Measurements from ENCODE around the gene DNAI2.
"Not testable (repeated sequence)": the region's sequence is repeated elsewhere in the genome, so short reads cannot be mapped to it uniquely, and the experiment has no call there.

The DNAI2 gene

GRCh38 chr17:74259667-74260524, 14.1 kb upstream of the DNAI2 start:
- no peak overlapping the region for H3K4me3 ChIP-seq (ENCODE audit: low read depth, low read length)
- CTCF ChIA-PET, result no interaction called here
- no peak for TF ChIP-seq CTCF (IDR thresholded peaks at IDR 0.05; ENCODE audit: insufficient read depth, low read length, missing control alignments)
- POLR2A ChIA-PET, result no interaction called here
- DNase-seq (ENCODE audit: low read depth, low spot score), result no peak

GRCh38 chr17:74260525-74260850, 13.5 kb upstream of the DNAI2 start:
- H3K4me3 ChIP-seq (ENCODE audit: low read depth, low read length), result no peak overlapping the region
- CTCF ChIA-PET, result no interaction called here
- TF ChIP-seq CTCF (IDR thresholded peaks at IDR 0.05; ENCODE audit: insufficient read depth, low read length, missing control alignments), result no peak
- no peak for DNase-seq (ENCODE audit: low read depth, low spot score)
- POLR2A ChIA-PET, result no interaction called here

DNA sequence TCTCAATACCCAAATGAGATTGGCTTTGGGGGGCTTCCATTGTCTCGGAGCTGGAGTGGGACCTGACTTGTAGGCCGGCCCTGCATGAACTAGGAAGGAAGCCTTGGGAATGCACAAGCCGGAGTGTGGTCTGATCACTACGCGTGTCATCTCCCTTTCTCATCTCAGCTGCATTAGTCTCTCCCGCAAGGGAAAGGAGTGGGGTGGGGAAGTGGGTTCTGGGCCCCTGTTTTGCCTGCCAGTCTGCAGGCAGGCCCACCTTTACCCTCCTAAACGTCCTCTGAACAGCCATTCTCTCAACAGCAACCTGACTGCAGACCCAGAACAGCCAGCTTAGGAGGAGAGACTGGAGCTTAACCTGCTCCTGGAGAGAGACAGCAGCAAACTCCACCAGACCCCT, 11.4 kb upstream of the DNAI2 start:
- no peak for DNase-seq (ENCODE audit: low read depth, low spot score)
- CTCF ChIA-PET, result no interaction called here
- POLR2A ChIA-PET, result no interaction called here
- TF ChIP-seq CTCF (IDR thresholded peaks at IDR 0.05; ENCODE audit: insufficient read depth, low read length, missing control alignments), result no peak
- no peak overlapping the region for H3K4me3 ChIP-seq (ENCODE audit: low read depth, low read length)

- POLR2A ChIA-PET; DNase-seq (ENCODE audit: low read depth, low spot score); CTCF ChIA-PET; H3K4me3 ChIP-seq (ENCODE audit: low read depth, low read length): not testable (repeated sequence)
Observed at GRCh38 chr17:74267054-74267453, 7.0 kb upstream of the DNAI2 start.

DNA sequence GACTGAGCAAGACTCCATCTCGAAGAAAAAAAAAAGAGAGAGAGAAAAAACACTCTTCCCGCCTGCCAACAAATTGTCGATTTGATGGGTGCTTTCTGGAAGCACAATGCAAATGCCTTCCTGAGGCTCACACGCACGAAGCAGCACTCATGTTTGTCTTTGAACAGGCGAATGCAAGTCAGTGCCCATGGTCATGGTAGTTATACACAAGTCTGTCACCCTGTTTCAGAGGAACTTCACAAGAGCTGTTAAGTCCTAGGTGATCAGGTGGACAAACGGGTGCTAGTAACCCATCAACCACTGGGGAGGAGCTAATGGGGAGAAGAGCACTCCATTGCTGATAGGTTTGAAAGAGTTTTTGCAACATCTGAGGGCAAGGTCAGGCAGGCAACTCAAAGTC, 6.5 kb upstream of the DNAI2 start:
- ChIA-PET CTCF (no interaction called here), POLR2A (no interaction called here)
- H3K4me3 ChIP-seq (ENCODE audit: low read depth, low read length), result no peak overlapping the region
- no peak for TF ChIP-seq CTCF (IDR thresholded peaks at IDR 0.05; ENCODE audit: insufficient read depth, low read length, missing control alignments)
- DNase-seq (ENCODE audit: low read depth, low spot score), result no peak

- CTCF ChIA-PET, result no interaction called here
- TF ChIP-seq CTCF (IDR thresholded peaks at IDR 0.05; ENCODE audit: insufficient read depth, low read length, missing control alignments), result no peak
- POLR2A ChIA-PET, result no interaction called here
- no peak overlapping the region for H3K4me3 ChIP-seq (ENCODE audit: low read depth, low read length)
- no peak for DNase-seq (ENCODE audit: low read depth, low spot score)
Observed at GRCh38 chr17:74267987-74268499, 6.0 kb upstream of the DNAI2 start.

- ChIA-PET POLR2A (no interaction called here), CTCF (no interaction called here)
- no peak for DNase-seq (ENCODE audit: low read depth, low spot score)
- H3K4me3 ChIP-seq (ENCODE audit: low read depth, low read length), result no peak overlapping the region
- no peak for TF ChIP-seq CTCF (IDR thresholded peaks at IDR 0.05; ENCODE audit: insufficient read depth, low read length, missing control alignments)
Observed at GRCh38 chr17:74268558-74268957, 5.5 kb upstream of the DNAI2 start.

Data from AG04449 (cell line).